Astrocyte (in vitro differentiated cells and primary cell): ENCODE data around the gene MEGF6.

Source experiments
- CTCF ChIP-seq: IDR thresholded peaks from 2 replicates; pipeline ENCODE4 v1.5.1; 2011; ENCODE audit warnings: low read depth, mild to moderate bottlenecking, inconsistent platforms, low read length, moderate library complexity; ENCODE audit not compliant: insufficient read depth
- EZH2 ChIP-seq: IDR thresholded peaks from 2 replicates; pipeline ENCODE4 v1.6.1; 2012; ENCODE audit warnings: mild to moderate bottlenecking, low read length, inconsistent platforms; ENCODE audit not compliant: insufficient read depth

- TF ChIP-seq CTCF (no peak), EZH2 (no peak)
Observed at GRCh38 chr1:3535732-3536131, 75.6 kb downstream of the MEGF6 start.
